Renal pelvis (tissue), 4 donors: ENCODE results near the gene SAMD9. TPM values are rescaled to one million over a fixed set of nuclear protein-coding genes. Genes with fewer than 3 reads are reported as not detected.
"Not testable (repeated sequence)": the region's sequence is repeated elsewhere in the genome, so short reads cannot be mapped to it uniquely, and the experiment has no call there.

Source experiments
- DNase-seq: peaks from one replicate; pipeline ENCODE4 v3.0.0-alpha.2; 2013
- polyA plus RNA-seq, 3 donors: library from polyadenylated mRNA; unstranded; fragments of 120-200 nt; gene quantifications; one replicate each; pipeline ENCODE4 v1.2.1, GENCODE V29; 2013; ENCODE audit not compliant: insufficient read length in 3 of 3

The SAMD9 gene
- polyA plus RNA-seq, 3 donors: 4.3 to 5.2 (median 4.3) TPM

- no peak for DNase-seq
Measured at GRCh38 chr7:93132216-93132615, 14.4 kb upstream of the SAMD9 start.

DNA sequence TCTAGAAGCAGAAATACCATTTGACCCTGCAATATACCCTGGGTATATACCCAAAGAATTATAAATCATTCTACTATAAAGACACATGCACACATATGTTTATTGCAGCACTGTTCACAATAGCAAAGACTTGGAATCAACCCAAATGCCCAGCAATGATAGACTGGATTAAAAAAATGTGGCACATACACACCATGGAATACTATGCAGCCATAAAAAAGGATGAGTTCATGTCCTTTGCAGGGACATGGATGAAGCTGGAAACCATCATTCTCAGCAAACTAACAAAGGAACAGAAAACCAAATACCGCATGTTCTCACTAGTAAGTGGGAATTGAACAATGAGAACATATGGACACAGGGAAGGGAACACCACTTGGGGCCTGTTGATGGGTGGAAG lies 9.2 kb upstream of the SAMD9 start:
- not testable (repeated sequence) for DNase-seq

GRCh38 chr7:93123532-93123931 lies 5.8 kb upstream of the SAMD9 start:
- not testable (repeated sequence) for DNase-seq

DNA sequence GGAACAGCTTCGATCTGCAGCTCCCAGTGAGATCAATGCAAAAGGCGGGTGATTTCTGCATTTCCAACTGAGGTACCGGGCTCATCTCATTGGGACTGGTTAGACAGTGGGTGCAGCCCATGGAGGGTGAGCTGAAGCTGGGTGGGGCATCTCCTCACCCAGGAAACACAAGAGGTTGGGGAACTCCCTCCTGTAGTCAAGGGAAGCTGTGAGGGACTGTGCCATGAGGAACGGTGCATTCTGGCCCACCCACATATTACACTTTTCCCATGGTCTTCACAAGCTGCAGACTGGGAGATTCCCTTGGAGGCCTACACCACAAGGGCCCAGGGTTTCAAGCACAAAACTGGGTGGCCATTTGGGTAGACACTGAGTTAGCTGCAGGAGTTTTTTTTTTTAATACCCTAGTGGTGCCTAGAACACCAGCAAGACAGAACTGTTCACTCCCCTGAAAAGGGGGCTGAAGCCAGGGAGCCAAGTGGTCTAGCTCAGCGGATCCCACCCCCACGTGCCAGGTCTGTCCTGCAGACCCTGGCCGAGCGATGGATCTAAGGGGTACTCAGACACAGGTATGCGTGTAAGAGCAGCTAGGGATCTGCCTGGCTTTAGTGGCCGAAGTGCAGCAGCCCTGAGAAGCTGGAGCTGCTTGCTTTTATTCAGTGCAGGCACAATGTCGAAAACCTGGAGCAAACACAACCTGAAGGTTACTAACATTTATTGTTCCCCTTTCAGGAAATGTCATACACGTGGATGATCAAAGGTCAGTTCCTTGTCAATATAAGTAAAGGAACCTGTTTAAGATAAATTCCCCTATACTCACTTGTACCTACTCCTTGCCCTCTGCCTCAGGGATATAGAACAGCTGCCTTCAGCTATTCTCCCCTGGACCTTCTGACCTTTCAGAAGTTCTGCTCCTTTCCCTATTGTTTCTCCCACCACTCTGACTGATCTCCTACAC lies 3.1 kb upstream of the SAMD9 start:
- DNase-seq: no peak

- DNase-seq: no peak
Measured at GRCh38 chr7:93119191-93119905, 1.6 kb upstream of the SAMD9 start.

DNA sequence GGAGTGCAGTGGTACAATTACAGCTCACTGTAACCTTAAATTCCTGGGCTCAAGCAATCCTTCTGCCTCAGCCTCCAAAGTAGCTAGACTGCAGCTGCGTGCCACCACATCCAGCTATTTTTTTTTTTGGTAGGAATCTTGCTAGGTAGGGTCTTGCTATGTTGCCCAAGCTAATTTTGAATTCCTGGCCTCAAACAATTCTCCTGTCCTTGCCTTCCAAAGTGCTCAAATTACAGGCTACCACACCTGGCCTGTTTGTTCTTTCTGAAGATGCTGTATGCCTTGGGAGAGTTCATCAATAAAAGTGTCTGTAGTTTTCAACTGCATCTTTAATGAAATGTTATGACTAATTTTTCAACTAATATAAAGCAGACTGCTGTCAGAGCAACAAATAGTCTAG lies 452 bp downstream of the SAMD9 start:
- no peak for DNase-seq

DNA sequence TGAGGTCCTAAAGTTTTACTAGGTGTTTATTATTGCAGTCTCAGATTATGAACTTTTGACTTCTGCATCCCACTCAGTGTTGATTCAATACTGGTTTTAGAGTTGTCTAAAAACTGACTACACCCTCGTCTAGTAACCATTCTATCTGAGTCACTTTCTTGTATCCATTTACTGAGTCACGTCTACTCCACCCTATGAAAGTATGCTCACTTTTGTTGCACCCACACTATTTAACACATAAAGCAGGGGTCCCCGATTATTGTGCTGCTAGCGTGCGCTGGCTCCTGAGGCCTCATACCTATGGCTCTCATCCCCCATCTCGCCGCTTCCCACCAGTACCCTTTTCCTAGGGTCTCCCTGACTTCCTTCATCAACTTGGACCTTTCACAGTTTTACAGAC lies 2.0 kb downstream of the SAMD9 start:
- DNase-seq: no peak

DNA sequence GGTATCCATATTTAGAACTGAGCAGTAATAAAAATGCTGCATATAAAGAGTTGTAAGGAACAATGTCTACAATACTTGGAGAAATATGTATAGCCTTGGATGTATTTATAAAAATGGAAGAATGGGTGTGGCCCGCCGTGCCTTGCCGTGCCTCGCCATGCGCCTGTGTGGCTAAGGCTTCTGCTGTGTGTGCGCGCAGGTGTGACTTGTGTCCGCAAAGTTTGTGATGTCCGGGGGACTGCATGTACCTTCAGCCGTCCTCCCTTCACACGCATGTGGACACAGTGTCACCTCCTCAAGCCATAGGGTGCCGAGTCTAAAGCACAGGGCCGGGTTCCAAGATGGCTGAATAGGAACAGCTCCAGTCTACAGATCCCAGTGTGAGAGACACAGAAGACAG lies 9.8 kb downstream of the SAMD9 start:
- no peak for DNase-seq

DNA sequence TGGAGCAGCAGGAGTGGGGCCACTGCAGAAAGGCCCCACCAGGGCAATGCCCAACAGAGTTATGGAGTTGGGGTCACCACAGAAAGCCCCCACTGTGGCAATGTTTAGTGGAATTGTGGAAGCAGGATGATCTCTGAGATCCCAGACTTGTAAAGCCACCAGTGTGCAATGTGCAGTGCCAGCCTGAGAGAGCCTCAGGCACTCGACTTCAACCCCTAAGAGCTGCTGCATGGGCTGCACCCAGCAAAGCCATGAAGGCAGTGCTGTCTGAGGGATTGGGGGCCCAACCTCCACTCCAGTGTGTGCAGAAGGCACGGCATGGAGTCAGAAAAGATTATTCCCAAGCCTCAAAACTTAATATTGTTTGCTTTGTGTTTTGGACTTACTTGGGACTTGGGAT lies 20.4 kb downstream of the SAMD9 start:
- no peak for DNase-seq

GRCh38 chr7:93092757-93093370 lies 24.9 kb downstream of the SAMD9 start:
- DNase-seq: no peak

GRCh38 chr7:93073357-93073756 lies 44.4 kb downstream of the SAMD9 start:
- not testable (repeated sequence) for DNase-seq

- no peak for DNase-seq
Measured at GRCh38 chr7:93062599-93062998, 55.2 kb downstream of the SAMD9 start.

DNA sequence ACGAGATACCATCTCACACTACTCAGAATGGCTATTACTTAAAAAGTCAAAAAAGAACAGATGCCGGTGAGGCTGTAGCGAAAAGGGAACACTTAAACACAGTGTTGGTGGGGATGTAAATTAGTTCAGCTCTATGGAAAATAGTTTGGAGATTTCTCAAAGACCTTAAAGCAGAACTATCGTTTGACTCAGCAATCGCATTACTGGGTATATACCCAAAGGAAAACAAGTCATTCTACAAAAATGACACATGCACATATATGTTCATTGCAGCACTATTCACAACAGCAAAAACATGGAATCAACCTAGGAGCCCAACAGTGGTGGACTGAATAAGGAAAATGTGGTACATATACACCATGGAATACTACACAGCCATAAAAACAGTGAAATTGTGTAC lies 56.9 kb downstream of the SAMD9 start:
- DNase-seq: no peak

- no peak for DNase-seq
Measured at GRCh38 chr7:93060025-93060424, 57.8 kb downstream of the SAMD9 start.

DNA sequence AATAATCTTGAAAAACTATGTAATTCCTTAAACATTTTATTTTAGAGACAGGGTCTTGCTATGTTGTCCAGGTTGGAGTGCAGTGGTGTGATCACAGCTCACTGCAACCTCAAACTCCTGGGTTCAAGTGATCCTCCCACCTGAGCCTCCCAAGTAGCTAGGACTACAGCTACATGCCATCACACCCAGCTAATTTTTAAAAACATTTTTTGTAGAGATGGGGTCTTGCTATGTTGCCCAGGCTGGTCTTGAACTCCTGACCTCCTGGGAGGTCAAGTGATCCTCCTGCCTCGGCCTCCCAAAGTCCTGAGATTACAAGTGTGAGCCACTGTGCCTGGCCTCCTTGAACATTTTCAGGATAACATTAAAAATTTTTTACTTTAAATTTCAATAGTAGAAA lies 61.2 kb downstream of the SAMD9 start:
- not testable (repeated sequence) for DNase-seq

DNA sequence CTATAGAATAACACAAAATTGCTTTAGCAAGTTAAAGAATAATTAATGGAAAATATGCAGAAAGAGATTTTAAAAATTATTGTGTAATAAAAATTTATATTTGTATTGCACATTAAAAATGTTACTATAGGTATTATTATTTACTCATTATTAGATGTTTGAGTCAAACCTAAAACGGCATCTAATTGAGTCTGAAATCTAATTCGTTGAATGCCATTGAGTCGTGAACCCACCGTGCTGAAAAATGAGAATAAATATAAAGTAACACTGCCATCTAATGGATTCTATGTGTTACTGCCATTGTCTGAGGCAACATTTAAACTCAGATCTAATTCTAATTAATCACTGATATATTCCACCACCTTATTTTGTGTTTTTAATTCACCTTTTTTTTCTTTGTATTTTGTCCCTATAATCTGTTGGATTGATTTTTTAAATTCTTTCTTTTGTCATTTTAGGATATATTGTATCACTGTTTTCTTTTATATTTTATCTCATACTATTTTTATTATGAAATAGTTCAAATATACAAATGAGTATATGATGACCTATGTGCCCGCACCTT lies 62.2 kb downstream of the SAMD9 start:
- peak; percentile 37 for DNase-seq

DNA sequence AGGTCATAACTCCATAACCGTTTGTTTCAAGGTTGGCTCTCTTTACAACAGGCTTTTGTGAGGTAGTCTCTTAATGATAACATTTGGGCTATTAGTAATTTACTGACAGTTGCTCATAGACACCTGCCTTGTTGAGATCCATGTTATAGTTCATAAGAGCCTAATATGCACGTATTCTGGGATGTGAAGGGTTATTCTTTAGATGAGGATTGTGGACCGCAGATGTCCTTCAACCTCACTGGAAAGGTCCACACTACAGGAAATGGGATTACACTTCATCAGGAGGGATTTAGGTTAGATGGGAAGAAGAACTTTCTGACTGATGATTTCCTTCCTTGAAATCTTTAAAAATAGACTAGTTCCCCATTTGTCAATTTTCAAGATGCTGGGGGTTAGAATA lies 62.8 kb downstream of the SAMD9 start:
- no peak for DNase-seq

DNA sequence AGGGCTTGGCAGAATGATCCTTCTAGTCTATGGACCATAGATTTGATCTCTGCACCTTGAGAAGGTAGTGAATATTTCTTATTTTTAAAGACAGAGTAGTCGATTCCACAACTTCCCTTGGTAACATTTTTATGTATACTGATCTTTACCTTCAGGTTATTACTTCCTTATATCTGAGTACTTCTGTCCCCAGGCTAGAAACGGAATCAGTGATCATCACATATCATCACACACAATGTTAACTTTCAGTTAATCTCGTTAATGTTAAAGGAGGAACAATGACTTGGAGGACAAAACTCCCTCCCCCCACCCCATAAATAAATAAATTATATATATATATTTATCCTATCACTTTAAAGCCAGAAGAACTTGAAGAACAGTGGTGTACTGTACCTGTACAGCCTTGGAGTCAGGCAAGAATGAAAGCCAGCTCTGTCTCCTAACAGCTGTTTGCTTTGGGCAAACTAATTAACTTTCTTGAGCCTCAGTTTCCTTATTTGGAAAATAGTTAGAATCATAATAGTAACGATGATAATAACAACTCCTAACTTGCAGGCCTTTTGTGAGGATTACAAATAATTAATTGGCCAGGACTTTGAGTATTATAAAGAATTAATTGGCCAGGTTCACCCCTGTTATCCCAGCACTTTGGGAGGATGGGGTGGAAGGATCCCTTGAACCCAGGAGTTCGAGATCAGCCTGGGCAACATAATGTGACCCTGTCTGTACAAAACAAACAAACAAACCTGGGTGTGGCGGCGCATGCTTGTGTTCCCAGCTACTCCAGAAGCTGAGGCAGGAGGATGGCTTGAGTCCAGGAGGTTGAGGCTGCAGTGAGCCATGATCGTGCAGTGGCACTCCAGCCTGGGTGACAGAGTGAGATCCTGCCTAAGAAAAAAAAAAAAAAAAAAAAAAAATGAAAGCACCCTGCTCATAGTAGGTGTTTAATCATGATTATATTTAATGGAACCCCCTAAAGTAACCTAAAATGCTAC lies 63.5 kb downstream of the SAMD9 start:
- no peak for DNase-seq

GRCh38 chr7:93053209-93053948 lies 64.4 kb downstream of the SAMD9 start:
- DNase-seq: no peak

DNA sequence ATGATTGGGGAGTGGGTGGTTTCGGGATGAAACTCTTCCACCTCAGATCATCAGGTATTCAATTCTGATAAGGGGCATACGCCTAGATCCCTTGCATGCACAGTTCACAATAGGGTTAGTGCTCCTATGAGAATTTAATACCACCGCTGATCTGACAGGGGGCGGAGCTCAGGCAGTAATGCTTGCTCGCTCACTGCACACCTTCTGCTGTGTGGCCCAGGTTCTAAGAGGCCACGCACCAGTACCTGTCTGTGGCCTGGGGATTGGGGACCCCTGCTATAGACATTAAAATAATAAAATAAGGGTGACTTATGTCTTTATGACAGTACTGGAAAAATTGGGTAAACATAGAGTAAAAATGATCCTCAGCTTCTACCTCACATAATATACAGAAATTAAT lies 66.1 kb downstream of the SAMD9 start:
- no peak for DNase-seq
